A673 (cell line): ENCODE measurements around the gene ATRN. TPM values are rescaled to one million over a fixed set of nuclear protein-coding genes. Genes with fewer than 3 reads are reported as not detected.

Experiments
- BruUV-seq: library from RNA; stranded (reverse); fragments of 400-500 nt; replicated peaks from 2 replicates; lab custom pipeline; 2021; lab: Mats Ljungman, UMichigan
- CTCF ChIA-PET: fragments of 300-600 bp; sonication (Branson Sonifier 250); formaldehyde crosslinking; loops from one replicate; lab custom pipeline; 2022; ENCODE audit warnings: antibody characterized with exemption; lab: Charles Lee
- POLR2A ChIA-PET: fragments of 300-600 bp; sonication (Branson Sonifier 250); formaldehyde crosslinking; loops from one replicate; lab custom pipeline; 2022; ENCODE audit warnings: antibody characterized with exemption; ENCODE audit not compliant: low non-redundant PET; lab: Charles Lee
- DNase-seq: peaks from one replicate; pipeline ENCODE4 v3.0.0-alpha.2; 2015; ENCODE audit warnings: low spot score
- H3K27ac ChIP-seq: fragments of 200-600 bp; sonication (generic); 2 replicates; pipeline ENCODE4 v1.5.1; 2016; ENCODE audit warnings: mixed run types, low read depth, mild to moderate bottlenecking, mixed read lengths, antibody characterized with exemption, low read length; ENCODE audit not compliant: poor library complexity, severe bottlenecking
- H3K27me3 ChIP-seq: fragments of 200-600 bp; sonication (generic); replicated peaks from 2 replicates; pipeline ENCODE4 v1.6.1; 2017; ENCODE audit warnings: mixed run types, low read depth, mild to moderate bottlenecking, mixed read lengths, antibody characterized with exemption, low read length; ENCODE audit not compliant: insufficient read depth, poor library complexity
- H3K36me3 ChIP-seq: fragments of 200-600 bp; sonication (generic); 2 replicates; pipeline ENCODE4 v1.6.1; 2016; ENCODE audit warnings: mixed run types, mild to moderate bottlenecking, mixed read lengths, antibody characterized with exemption, low read length; ENCODE audit not compliant: insufficient read depth, poor library complexity, severe bottlenecking
- H3K4me1 ChIP-seq: fragments of 200-600 bp; sonication (generic); 2 replicates; pipeline ENCODE4 v1.6.1; 2017; ENCODE audit warnings: mixed run types, mild to moderate bottlenecking, mixed read lengths, antibody characterized with exemption, low read length; ENCODE audit not compliant: insufficient read depth, poor library complexity, severe bottlenecking
- H3K4me3 ChIP-seq: fragments of 200-600 bp; sonication (generic); 2 replicates; pipeline ENCODE4 v1.5.1; 2016; ENCODE audit warnings: low read depth, mixed run types, mild to moderate bottlenecking, mixed read lengths, low read length; ENCODE audit not compliant: poor library complexity, severe bottlenecking
- H3K9me3 ChIP-seq: fragments of 200-600 bp; sonication (generic); 2 replicates; pipeline ENCODE4 v1.6.1; 2016; ENCODE audit warnings: mixed run types, low read depth, mild to moderate bottlenecking, mixed read lengths, antibody characterized with exemption, low read length; ENCODE audit not compliant: poor library complexity, severe bottlenecking
- EZH2 ChIP-seq: fragments of 200-600 bp; sonication (generic); IDR thresholded peaks from 2 replicates; pipeline ENCODE4 v1.6.1; 2017; ENCODE audit warnings: borderline replicate concordance, low read depth, mild to moderate bottlenecking, mixed read lengths, antibody characterized with exemption, low read length; ENCODE audit not compliant: poor library complexity, severe bottlenecking
- intact Hi-C: fragments of 100-400 bp; cut with micrococcal nuclease; formaldehyde crosslinking; loops from one replicate; pipeline ENCODE4 v1.10.0; 2022; ENCODE audit not compliant: unreplicated experiment
- total RNA-seq: library from RNA; stranded (reverse); gene quantifications from 2 replicates; pipeline ENCODE4 v1.2.3, GENCODE V29; 2021
- TF ChIP-seq, protein P1 (sequence below): fragments of 300-800, 200-600 bp; sonication (generic); conservative IDR thresholded peaks from 2 replicates; pipeline ENCODE4 v1.5.1; 2017; ENCODE audit warnings: low read depth, mild to moderate bottlenecking, antibody characterized with exemption, low read length, moderate library complexity, mixed read lengths

ATRN gene
- total RNA-seq, 1 experiment from 2014 or later = 27.1 TPM

DNA sequence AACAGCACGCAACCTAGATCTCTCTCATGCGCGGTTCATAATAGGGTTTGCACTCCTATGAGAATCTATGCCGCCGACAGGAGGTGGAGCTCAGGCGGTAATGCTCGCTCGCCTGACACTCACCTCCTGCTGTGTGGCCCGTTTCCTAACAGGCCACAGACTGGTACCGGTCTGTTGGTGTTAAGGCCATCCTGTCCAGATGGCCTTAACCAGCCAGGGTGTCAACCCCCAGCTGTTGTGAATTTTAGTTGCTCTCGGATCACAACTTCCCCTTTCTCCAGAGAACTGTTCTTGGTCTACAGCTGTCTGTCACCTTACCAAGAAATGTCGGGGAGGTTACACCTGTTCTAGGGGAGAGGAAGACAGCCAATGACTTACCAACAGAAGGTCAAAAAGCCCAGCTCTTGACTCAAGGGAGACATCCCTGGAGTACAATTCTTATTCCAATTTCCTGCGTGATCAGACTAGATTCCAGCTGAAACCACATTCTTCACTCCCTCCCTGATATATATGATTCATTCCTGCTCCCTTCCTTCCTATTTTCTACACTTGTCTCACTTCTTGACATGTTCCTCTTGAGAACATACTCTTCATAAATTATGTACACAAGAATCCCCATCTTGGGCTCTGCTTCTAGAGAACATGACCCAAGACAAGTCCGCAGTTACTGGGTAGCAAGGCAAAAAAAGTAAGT is 40.3 kb upstream of the ATRN start:
- H3K4me1 ChIP-seq = no peaks in the 10 kb centered on the region
- POLR2A ChIA-PET = interaction anchor here (0.5 kb wide), 1 partner anchor 33 kb away, joined by 3 read pairs; no protein-coding TSS in a partner anchor

DNA sequence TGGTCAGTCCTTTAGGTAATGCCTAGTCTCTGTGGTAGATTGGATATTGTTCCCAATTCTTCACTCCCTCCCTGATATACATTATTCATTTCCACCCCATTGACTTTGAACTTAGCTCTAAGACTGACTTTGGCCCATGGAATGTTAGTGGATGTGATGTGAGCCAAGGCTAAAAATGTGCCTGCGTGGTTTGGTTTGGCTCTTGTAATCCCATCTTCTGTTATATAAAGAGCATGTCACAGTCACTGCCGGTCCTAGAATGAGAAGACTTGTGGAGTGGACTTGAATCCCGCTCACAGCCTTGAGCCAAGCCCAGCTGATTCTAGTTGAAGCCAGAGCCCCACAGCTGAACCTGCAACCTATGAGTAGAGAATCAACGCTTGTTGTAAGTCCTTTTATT is 39.7 kb upstream of the ATRN start:
- intact Hi-C loops = no loop called here
- H3K36me3 ChIP-seq = no peaks in the 10 kb centered on the region
- H3K4me1 ChIP-seq = no peaks in the 10 kb centered on the region
- H3K27ac ChIP-seq = no peak overlapping the region
- no TSS peak for BruUV-seq
- TF ChIP-seq, protein P1, sequence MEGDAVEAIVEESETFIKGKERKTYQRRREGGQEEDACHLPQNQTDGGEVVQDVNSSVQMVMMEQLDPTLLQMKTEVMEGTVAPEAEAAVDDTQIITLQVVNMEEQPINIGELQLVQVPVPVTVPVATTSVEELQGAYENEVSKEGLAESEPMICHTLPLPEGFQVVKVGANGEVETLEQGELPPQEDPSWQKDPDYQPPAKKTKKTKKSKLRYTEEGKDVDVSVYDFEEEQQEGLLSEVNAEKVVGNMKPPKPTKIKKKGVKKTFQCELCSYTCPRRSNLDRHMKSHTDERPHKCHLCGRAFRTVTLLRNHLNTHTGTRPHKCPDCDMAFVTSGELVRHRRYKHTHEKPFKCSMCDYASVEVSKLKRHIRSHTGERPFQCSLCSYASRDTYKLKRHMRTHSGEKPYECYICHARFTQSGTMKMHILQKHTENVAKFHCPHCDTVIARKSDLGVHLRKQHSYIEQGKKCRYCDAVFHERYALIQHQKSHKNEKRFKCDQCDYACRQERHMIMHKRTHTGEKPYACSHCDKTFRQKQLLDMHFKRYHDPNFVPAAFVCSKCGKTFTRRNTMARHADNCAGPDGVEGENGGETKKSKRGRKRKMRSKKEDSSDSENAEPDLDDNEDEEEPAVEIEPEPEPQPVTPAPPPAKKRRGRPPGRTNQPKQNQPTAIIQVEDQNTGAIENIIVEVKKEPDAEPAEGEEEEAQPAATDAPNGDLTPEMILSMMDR = no peak
- TF ChIP-seq EZH2 = no peak
- ChIA-PET CTCF (no interaction called here), POLR2A (interaction anchor here (0.5 kb wide), 1 partner anchor 32 kb away, joined by 3 read pairs; no protein-coding TSS in a partner anchor)
- no peak overlapping the region for H3K4me3 ChIP-seq
- DNase-seq = no peak
- no peaks in the 10 kb centered on the region for H3K27me3 ChIP-seq
- H3K9me3 ChIP-seq = no peaks in the 10 kb centered on the region

More for the DNA sequence above, 40.3 kb upstream of the ATRN start:
- Histone ChIP-seq H3K27me3 (no peaks in the 10 kb centered on the region), H3K9me3 (no peaks in the 10 kb centered on the region), H3K36me3 (no peaks in the 10 kb centered on the region), H3K27ac (no peak overlapping the region), H3K4me3 (no peak overlapping the region)
- intact Hi-C loops = no loop called here
- DNase-seq = no peak
- no TSS peak for BruUV-seq
- TF ChIP-seq, protein P1 = no peak
- no peak for TF ChIP-seq EZH2
- CTCF ChIA-PET = no interaction called here

DNA sequence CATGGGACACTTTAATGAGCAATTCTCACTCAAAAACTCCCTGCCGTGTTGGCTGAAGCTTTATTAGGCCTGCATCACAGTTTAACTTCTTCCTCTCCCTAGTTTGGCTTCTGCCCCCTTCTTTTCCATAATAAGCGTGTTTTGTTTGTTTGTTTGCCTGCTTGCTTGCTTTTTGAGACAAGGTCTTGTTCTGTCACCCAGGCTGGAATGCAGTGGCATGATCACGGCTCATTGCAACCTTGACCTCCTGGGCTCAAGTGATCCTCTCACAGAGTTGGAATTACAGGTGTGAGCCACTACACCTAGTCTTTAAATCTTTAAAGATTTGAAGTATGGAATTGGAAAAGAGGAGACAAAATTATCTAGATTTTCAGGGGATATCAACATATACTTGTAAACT is 38.0 kb upstream of the ATRN start:
- H3K27ac ChIP-seq = no peak overlapping the region
- intact Hi-C loops = no loop called here
- ChIA-PET CTCF (no interaction called here), POLR2A (no interaction called here)
- no peaks in the 10 kb centered on the region for H3K36me3 ChIP-seq
- no peak for DNase-seq
- no peaks in the 10 kb centered on the region for H3K4me1 ChIP-seq
- no peak overlapping the region for H3K4me3 ChIP-seq
- BruUV-seq = no TSS peak
- H3K9me3 ChIP-seq = no peaks in the 10 kb centered on the region
- no peaks in the 10 kb centered on the region for H3K27me3 ChIP-seq
- no peak for TF ChIP-seq EZH2
- TF ChIP-seq, protein P1 = no peak
